Upper lobe of left lung (tissue), 6 donors: ENCODE data around the gene MGMT. TPM values are rescaled to one million over a fixed set of nuclear protein-coding genes. Genes with fewer than 3 reads are reported as not detected.

ENCODE experiments used
- ATAC-seq, 2 donors: fragments of 200-7000 bp; cut with Tn5 transposase; one replicate each; pipeline ENCODE4 v1.9.1; 2022; ENCODE audit warnings: mild to moderate bottlenecking in 2 of 2, moderate library complexity in 2 of 2; ENCODE audit not compliant: low FRiP score in 2 of 2
- DNase-seq, 2 donors: peaks; one replicate each; pipeline ENCODE4 v3.0.0-alpha.2; 2019 to 2020
- H3K27ac ChIP-seq, 4 donors: fragments of 200-600 bp; sonication (generic); one replicate each; pipeline ENCODE4 v1.5.1; 2016 to 2019
- H3K27me3 ChIP-seq, 4 donors: fragments of 200-600 bp; sonication (generic); one replicate each; pipeline ENCODE4 v1.5.1; 2017 to 2019
- H3K36me3 ChIP-seq, 4 donors: fragments of 200-600 bp; sonication (generic); one replicate each; pipeline ENCODE4 v1.5.1; 2016 to 2019
- H3K4me1 ChIP-seq, 4 donors: fragments of 200-600 bp; sonication (generic); one replicate each; pipeline ENCODE4 v1.5.1; 2018 to 2019
- H3K4me3 ChIP-seq, 4 donors: fragments of 200-600 bp; sonication (generic); one replicate each; pipeline ENCODE4 v1.5.1; 2017 to 2019; ENCODE audit warnings: mild to moderate bottlenecking in 2 of 4, moderate library complexity in 1 of 4
- H3K9me3 ChIP-seq, 4 donors: fragments of 200-600 bp; sonication (generic); one replicate each; pipeline ENCODE4 v1.5.1; 2018 to 2019
- CTCF ChIP-seq, 6 experiments: fragments of 450-650 bp in 4 of 6; fragments of 200-600 bp in 2 of 6; sonication (generic) in 2 of 6; IDR thresholded peaks; one replicate each; pipeline ENCODE4 v1.5.1; 2016 to 2019; ENCODE audit warnings: antibody characterized with exemption in 6 of 6
- EP300 ChIP-seq, 4 donors: sonication (generic); formaldehyde crosslinking; IDR thresholded peaks; one replicate each; pipeline ENCODE4 v1.5.1; 2017; ENCODE audit warnings: antibody characterized with exemption in 4 of 4, control low read depth in 2 of 4
- POLR2A ChIP-seq, 4 donors: fragments of 450-650 bp; IDR thresholded peaks; one replicate each; pipeline ENCODE4 v1.5.1; 2016 to 2017; ENCODE audit warnings: antibody characterized with exemption in 4 of 4, mild to moderate bottlenecking in 2 of 4
- POLR2AphosphoS5 ChIP-seq, 2 donors: sonication (generic); formaldehyde crosslinking; IDR thresholded peaks; one replicate each; pipeline ENCODE4 v1.5.1; 2017; ENCODE audit warnings: antibody characterized with exemption in 2 of 2
- WGBS, 2 donors: methylation state at CpG; one replicate each; pipeline ENCODE4 v1.1.5; 2017 to 2018; 5-methylcytosine and 5-hydroxymethylcytosine counted together
- total RNA-seq, 6 donors: library from RNA; depleted of rRNA in 4 of 6; stranded (reverse); fragments of >200 nt in 4 of 6; gene quantifications; one replicate each; pipeline versions ENCODE4 v1.1.0 to v1.2.1, GENCODE V29; 2016 to 2021
- donor health status: DM: no; HTN: no; CAD: no; lungs with moderate emphysema.
- donor health status: DM: no; HTN: yes; CAD: no; lungs with severe emphysema.

MGMT gene
- total RNA-seq, 6 donors from 2014 or later = 20.9 to 44.0 (median 29.6) TPM

GRCh38 chr10:129564923-129565322 is 97.9 kb downstream of the MGMT start:
- TF ChIP-seq EP300 (IDR thresholded peaks at IDR 0.05) = no peak
- TF ChIP-seq POLR2AphosphoS5 (IDR thresholded peaks at IDR 0.05) = no peak
- no peak for TF ChIP-seq CTCF (IDR thresholded peaks at IDR 0.05)
- TF ChIP-seq POLR2A (IDR thresholded peaks at IDR 0.05) = no peak
- H3K27ac ChIP-seq = no peak overlapping the region
- DNase-seq (peak in 1 of 2 donors; percentile 73), ATAC-seq (no peak)
- WGBS, 2 donors = 96 to 97% methylated on average over 19 of the region's 19 CpGs
- H3K36me3 ChIP-seq = peaks cover 0 to 4% (median 0%) of the 10 kb centered on the region in 4 donors
- no peak overlapping the region for H3K4me3 ChIP-seq
- H3K9me3 ChIP-seq = no peaks in the 10 kb centered on the region
- no peaks in the 10 kb centered on the region for H3K4me1 ChIP-seq
- no peaks in the 10 kb centered on the region for H3K27me3 ChIP-seq

GRCh38 chr10:129568583-129569344 is 101.7 kb downstream of the MGMT start:
- H3K27ac ChIP-seq = no peak overlapping the region
- no peaks in the 10 kb centered on the region for H3K27me3 ChIP-seq
- 81 to 83% methylated on average over 4 to 16 of the region's 16 CpGs for WGBS, 2 donors
- H3K9me3 ChIP-seq = no peaks in the 10 kb centered on the region
- TF ChIP-seq POLR2AphosphoS5 (IDR thresholded peaks at IDR 0.05) (no peak), POLR2A (IDR thresholded peaks at IDR 0.05) (no peak)
- no peak overlapping the region for H3K4me3 ChIP-seq
- no peaks in the 10 kb centered on the region for H3K4me1 ChIP-seq
- no peak for DNase-seq
- peaks cover 0 to 4% (median 0%) of the 10 kb centered on the region in 4 donors for H3K36me3 ChIP-seq
- no peak for ATAC-seq

DNA sequence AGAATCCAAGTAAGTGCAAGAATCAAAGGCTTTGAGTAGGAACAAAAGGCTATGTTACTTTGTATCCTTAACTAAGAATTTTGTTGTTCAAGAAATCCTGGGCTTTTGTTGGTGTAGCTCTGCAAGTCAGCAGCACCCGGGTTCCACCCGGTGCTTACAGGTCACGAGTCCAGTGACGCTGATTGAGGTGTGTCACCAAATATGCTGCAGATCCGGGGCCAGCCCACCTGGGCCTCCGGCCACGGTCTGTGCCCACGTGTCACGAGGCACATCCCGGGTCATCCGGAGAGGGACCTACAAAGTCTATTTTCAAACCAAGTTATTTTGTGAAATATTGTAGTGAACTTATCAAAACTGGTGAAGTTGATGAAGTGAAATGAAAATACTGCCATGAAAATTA is 103.1 kb downstream of the MGMT start:
- H3K27ac ChIP-seq = no peak overlapping the region
- WGBS, 2 donors = 95 to 96% methylated on average over 11 of the region's 11 CpGs
- DNase-seq = peak in 1 of 2 donors; percentile 52
- no peaks in the 10 kb centered on the region for H3K4me1 ChIP-seq
- H3K27me3 ChIP-seq = no peaks in the 10 kb centered on the region
- peaks cover 0 to 4% (median 0%) of the 10 kb centered on the region in 4 donors for H3K36me3 ChIP-seq
- H3K9me3 ChIP-seq = no peaks in the 10 kb centered on the region
- no peak for TF ChIP-seq POLR2AphosphoS5 (IDR thresholded peaks at IDR 0.05)
- TF ChIP-seq CTCF (IDR thresholded peaks at IDR 0.05) = no peak
- TF ChIP-seq POLR2A (IDR thresholded peaks at IDR 0.05) = no peak
- no peak for TF ChIP-seq EP300 (IDR thresholded peaks at IDR 0.05)
- no peak overlapping the region for H3K4me3 ChIP-seq
- no peak for ATAC-seq

DNA sequence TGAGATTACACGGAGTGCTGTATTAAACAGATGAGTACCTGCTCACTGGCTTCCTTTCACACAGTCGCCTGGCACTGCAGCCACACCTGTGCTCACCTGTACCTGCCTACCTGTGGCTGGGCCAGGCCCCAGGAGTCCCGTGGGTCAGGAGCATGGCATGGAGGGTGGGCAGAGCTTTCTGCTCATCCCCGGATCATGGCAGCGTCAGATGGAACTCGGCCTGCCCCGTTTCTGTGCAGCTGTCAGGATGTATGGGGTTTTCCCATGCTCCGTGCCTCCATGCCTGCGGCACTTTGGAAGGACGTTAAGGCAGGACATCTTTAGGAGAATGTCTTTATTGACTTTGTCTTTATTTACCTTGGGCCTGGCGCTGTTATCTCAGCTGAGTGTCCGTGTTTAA is 112.2 kb downstream of the MGMT start:
- no peaks in the 10 kb centered on the region for H3K36me3 ChIP-seq
- no peak for DNase-seq
- no peak overlapping the region for H3K4me3 ChIP-seq
- TF ChIP-seq EP300 (IDR thresholded peaks at IDR 0.05) (no peak), POLR2AphosphoS5 (IDR thresholded peaks at IDR 0.05) (no peak), POLR2A (IDR thresholded peaks at IDR 0.05) (no peak), CTCF (IDR thresholded peaks at IDR 0.05) (no peak)
- no peak for ATAC-seq
- no peaks in the 10 kb centered on the region for H3K27me3 ChIP-seq
- H3K4me1 ChIP-seq = no peaks in the 10 kb centered on the region
- H3K9me3 ChIP-seq = no peaks in the 10 kb centered on the region
- H3K27ac ChIP-seq = no peak overlapping the region
- 88 to 91% methylated on average over 7 to 12 of the region's 12 CpGs for WGBS, 2 donors

- Histone ChIP-seq H3K27ac (no peak overlapping the region), H3K4me3 (no peak overlapping the region), H3K4me1 (no peaks in the 10 kb centered on the region), H3K9me3 (no peaks in the 10 kb centered on the region), H3K27me3 (no peaks in the 10 kb centered on the region), H3K36me3 (no peaks in the 10 kb centered on the region)
- TF ChIP-seq POLR2A (IDR thresholded peaks at IDR 0.05) (no peak), EP300 (IDR thresholded peaks at IDR 0.05) (no peak), CTCF (IDR thresholded peaks at IDR 0.05) (no peak), POLR2AphosphoS5 (IDR thresholded peaks at IDR 0.05) (no peak)
- ATAC-seq = no peak
- peak in 1 of 2 donors; percentile 64 for DNase-seq
- 90 to 94% methylated on average over 13 of the region's 13 CpGs for WGBS, 2 donors
Observed at GRCh38 chr10:129580010-129580409, 113.0 kb downstream of the MGMT start.
